HepG2 (cell line): ENCODE data around the gene GGA1. TPM values are rescaled to one million over a fixed set of nuclear protein-coding genes. Genes with fewer than 3 reads are reported as not detected.

Experiments
- BHLHE40 ChIP-seq: IDR thresholded peaks from 2 replicates; pipeline ENCODE4 v1.6.1; 2011; ENCODE audit warnings: low read length, improper control_type of control experiment
- CBFB ChIP-seq: sonication (generic); formaldehyde crosslinking; IDR thresholded peaks from 2 replicates; pipeline ENCODE4 v1.4.0; 2020; ENCODE audit warnings: missing genetic modification reagents
- FOXO1 ChIP-seq: sonication (generic); formaldehyde crosslinking; IDR thresholded peaks from 2 replicates; pipeline ENCODE4 v1.4.0; 2020; ENCODE audit warnings: missing genetic modification reagents
- MED13 ChIP-seq: sonication (generic); formaldehyde crosslinking; IDR thresholded peaks from 2 replicates; pipeline ENCODE4 v1.5.0; 2020; ENCODE audit warnings: missing genetic modification reagents
- RBAK ChIP-seq: sonication (generic); formaldehyde crosslinking; IDR thresholded peaks from 2 replicates; pipeline ENCODE4 v1.5.1; 2020; ENCODE audit warnings: mild to moderate bottlenecking, missing genetic modification reagents
- SP1 ChIP-seq, 2 experiments: fragments of 450-650 bp in 1 of 2; sonication (generic) in 1 of 2; formaldehyde crosslinking in 1 of 2; IDR thresholded peaks; 2 replicates each; pipeline versions ENCODE4 v1.4.0 to v1.6.1; 2016 to 2020; ENCODE audit warnings: missing genetic modification reagents in 1 of 2
- TCF12 ChIP-seq, 2 experiments: fragments of 450-650 bp in 1 of 2; sonication (generic) in 1 of 2; formaldehyde crosslinking in 1 of 2; IDR thresholded peaks; 2 replicates each; pipeline versions ENCODE4 v1.6.1 to v1.8.0; 2017 to 2022; ENCODE audit warnings: antibody characterized with exemption in 1 of 2, mild to moderate bottlenecking in 1 of 2, missing genetic modification reagents in 1 of 2, moderate library complexity in 1 of 2
- ZNF337 ChIP-seq: sonication (generic); formaldehyde crosslinking; IDR thresholded peaks from 2 replicates; pipeline ENCODE4 v1.5.1; 2020; ENCODE audit warnings: missing genetic modification reagents, low read depth, mild to moderate bottlenecking, borderline replicate concordance
- ZNF547 ChIP-seq: sonication (generic); formaldehyde crosslinking; IDR thresholded peaks from 2 replicates; pipeline ENCODE4 v1.5.1; 2020; ENCODE audit warnings: mild to moderate bottlenecking, missing genetic modification reagents
- ZNF788 ChIP-seq: sonication (generic); formaldehyde crosslinking; IDR thresholded peaks from 2 replicates; pipeline ENCODE4 v1.5.0; 2020; ENCODE audit warnings: mild to moderate bottlenecking, missing genetic modification reagents, borderline replicate concordance
- polyA plus RNA-seq, 8 experiments: library from polyadenylated mRNA; depleted of rRNA in 3 of 8; stranded (reverse) in 7 of 8; unstranded in 1 of 8; fragments of >200 nt; fragmentation: Illumina TruSeq in 4 of 8; extraction: Trizol in 4 of 8; gene quantifications; 2 replicates each; pipeline versions ENCODE4 v1.2.1 to v1.2.3, GENCODE V29; 2011 to 2016; ENCODE audit warnings: low read depth in 4 of 8, missing spikeins in 1 of 8, mixed read lengths in 1 of 8; ENCODE audit not compliant: insufficient read depth in 1 of 8
- total RNA-seq, 5 experiments: library from RNA; depleted of rRNA; stranded (reverse); fragments of >200 nt; fragmentation: Illumina TruSeq; extraction: Trizol; gene quantifications; 2 replicates each; pipeline ENCODE4 v1.2.3, GENCODE V29; 2016; ENCODE audit warnings: low read depth in 1 of 5
- TF ChIP-seq, protein P1 (sequence below): sonication (generic); formaldehyde crosslinking; IDR thresholded peaks from 2 replicates; pipeline ENCODE4 v1.4.0; 2020; ENCODE audit warnings: missing genetic modification reagents
- TF ChIP-seq, protein P2 (sequence below): sonication (generic); formaldehyde crosslinking; IDR thresholded peaks from 2 replicates; pipeline ENCODE4 v1.4.0; 2020; ENCODE audit warnings: mild to moderate bottlenecking, missing genetic modification reagents
- TF ChIP-seq, protein P3 (sequence below): sonication (generic); formaldehyde crosslinking; conservative IDR thresholded peaks from 2 replicates; pipeline ENCODE4 v1.5.0; 2020; ENCODE audit warnings: missing genetic modification reagents
- TF ChIP-seq, protein P4 (sequence below): sonication (generic); formaldehyde crosslinking; IDR thresholded peaks from 2 replicates; pipeline ENCODE4 v1.8.1; 2023; ENCODE audit warnings: mild to moderate bottlenecking, missing genetic modification reagents
- TF ChIP-seq, protein P5 (sequence below): sonication (generic); formaldehyde crosslinking; IDR thresholded peaks from 2 replicates; pipeline ENCODE4 v1.5.0; 2020; ENCODE audit warnings: missing genetic modification reagents
- TF ChIP-seq, protein P6 (sequence below): IDR thresholded peaks from 2 replicates; pipeline ENCODE4 v1.6.1; 2016; ENCODE audit warnings: low read depth, borderline replicate concordance

GGA1 gene
- total and polyA plus RNA-seq, 2 of the 13 experiments (the other 11 are each of a cell fraction or from before 2014, with no cell fraction given), result 29.1 to 87.2 TPM

DNA sequence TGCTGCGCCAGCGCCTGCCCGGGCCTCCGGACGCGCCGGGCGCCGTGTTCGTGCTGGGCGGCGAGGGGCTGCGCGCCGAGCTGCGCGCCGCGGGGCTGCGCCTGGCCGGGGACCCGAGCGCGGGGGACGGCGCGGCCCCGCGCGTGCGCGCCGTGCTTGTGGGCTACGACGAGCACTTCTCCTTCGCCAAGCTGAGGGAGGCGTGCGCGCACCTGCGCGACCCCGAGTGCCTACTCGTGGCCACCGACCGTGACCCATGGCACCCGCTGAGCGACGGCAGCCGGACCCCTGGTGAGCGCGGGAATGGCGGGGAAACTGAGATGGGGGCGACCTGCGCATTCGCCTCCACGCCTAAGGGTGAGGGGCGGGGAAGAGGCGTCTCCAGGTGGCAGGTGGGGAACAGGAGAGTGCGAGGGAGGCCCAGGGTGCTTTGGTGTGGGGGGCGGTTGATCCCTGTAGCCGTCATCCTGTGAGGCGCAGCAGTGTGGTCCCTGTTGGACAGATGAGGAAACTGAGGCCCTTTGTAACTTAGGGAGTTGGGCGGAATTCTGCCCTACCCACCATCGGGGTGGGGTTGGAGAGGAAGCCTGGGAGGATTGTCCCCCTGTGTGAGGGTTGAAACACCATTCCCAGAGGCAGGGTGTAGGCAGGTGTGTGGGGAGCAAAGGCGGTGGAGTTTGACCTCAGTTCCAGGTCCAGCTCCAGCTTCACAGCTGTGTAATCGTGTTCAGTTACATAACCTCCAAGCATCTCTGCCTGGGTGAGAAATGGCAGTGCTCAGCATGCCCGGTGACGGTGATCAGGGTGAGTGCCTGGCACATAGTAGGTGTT, 50.6 kb downstream of the GGA1 start (continued):
- TF ChIP-seq, protein P1, sequence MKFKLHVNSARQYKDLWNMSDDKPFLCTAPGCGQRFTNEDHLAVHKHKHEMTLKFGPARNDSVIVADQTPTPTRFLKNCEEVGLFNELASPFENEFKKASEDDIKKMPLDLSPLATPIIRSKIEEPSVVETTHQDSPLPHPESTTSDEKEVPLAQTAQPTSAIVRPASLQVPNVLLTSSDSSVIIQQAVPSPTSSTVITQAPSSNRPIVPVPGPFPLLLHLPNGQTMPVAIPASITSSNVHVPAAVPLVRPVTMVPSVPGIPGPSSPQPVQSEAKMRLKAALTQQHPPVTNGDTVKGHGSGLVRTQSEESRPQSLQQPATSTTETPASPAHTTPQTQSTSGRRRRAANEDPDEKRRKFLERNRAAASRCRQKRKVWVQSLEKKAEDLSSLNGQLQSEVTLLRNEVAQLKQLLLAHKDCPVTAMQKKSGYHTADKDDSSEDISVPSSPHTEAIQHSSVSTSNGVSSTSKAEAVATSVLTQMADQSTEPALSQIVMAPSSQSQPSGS, result peak; percentile 82; the same call in 1 of the 2 replicates
- TF ChIP-seq MED13 (CRISPR knock-in tag), result no peak
- TF ChIP-seq ZNF337 (CRISPR knock-in tag), result 0 out of 2 replicates have a peak, but pooled peaks have one; percentile 55
- TF ChIP-seq TCF12 (IDR thresholded peaks at IDR 0.05), result no peak
- TF ChIP-seq TCF12 (CRISPR knock-in tag; IDR thresholded peaks at IDR 0.05), result peak; percentile 77; the same call in 1 of the 2 replicates
- TF ChIP-seq, protein P2, sequence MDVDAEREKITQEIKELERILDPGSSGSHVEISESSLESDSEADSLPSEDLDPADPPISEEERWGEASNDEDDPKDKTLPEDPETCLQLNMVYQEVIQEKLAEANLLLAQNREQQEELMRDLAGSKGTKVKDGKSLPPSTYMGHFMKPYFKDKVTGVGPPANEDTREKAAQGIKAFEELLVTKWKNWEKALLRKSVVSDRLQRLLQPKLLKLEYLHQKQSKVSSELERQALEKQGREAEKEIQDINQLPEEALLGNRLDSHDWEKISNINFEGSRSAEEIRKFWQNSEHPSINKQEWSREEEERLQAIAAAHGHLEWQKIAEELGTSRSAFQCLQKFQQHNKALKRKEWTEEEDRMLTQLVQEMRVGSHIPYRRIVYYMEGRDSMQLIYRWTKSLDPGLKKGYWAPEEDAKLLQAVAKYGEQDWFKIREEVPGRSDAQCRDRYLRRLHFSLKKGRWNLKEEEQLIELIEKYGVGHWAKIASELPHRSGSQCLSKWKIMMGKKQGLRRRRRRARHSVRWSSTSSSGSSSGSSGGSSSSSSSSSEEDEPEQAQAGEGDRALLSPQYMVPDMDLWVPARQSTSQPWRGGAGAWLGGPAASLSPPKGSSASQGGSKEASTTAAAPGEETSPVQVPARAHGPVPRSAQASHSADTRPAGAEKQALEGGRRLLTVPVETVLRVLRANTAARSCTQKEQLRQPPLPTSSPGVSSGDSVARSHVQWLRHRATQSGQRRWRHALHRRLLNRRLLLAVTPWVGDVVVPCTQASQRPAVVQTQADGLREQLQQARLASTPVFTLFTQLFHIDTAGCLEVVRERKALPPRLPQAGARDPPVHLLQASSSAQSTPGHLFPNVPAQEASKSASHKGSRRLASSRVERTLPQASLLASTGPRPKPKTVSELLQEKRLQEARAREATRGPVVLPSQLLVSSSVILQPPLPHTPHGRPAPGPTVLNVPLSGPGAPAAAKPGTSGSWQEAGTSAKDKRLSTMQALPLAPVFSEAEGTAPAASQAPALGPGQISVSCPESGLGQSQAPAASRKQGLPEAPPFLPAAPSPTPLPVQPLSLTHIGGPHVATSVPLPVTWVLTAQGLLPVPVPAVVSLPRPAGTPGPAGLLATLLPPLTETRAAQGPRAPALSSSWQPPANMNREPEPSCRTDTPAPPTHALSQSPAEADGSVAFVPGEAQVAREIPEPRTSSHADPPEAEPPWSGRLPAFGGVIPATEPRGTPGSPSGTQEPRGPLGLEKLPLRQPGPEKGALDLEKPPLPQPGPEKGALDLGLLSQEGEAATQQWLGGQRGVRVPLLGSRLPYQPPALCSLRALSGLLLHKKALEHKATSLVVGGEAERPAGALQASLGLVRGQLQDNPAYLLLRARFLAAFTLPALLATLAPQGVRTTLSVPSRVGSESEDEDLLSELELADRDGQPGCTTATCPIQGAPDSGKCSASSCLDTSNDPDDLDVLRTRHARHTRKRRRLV, result 0 out of 2 replicates have a peak, but pooled peaks have one; percentile 44
- TF ChIP-seq, protein P3, sequence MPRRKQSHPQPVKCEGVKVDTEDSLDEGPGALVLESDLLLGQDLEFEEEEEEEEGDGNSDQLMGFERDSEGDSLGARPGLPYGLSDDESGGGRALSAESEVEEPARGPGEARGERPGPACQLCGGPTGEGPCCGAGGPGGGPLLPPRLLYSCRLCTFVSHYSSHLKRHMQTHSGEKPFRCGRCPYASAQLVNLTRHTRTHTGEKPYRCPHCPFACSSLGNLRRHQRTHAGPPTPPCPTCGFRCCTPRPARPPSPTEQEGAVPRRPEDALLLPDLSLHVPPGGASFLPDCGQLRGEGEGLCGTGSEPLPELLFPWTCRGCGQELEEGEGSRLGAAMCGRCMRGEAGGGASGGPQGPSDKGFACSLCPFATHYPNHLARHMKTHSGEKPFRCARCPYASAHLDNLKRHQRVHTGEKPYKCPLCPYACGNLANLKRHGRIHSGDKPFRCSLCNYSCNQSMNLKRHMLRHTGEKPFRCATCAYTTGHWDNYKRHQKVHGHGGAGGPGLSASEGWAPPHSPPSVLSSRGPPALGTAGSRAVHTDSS, result no peak
- 0 out of 2 replicates have a peak, but pooled peaks have one; percentile 60 for TF ChIP-seq CBFB (CRISPR knock-in tag)
- TF ChIP-seq, protein P4, sequence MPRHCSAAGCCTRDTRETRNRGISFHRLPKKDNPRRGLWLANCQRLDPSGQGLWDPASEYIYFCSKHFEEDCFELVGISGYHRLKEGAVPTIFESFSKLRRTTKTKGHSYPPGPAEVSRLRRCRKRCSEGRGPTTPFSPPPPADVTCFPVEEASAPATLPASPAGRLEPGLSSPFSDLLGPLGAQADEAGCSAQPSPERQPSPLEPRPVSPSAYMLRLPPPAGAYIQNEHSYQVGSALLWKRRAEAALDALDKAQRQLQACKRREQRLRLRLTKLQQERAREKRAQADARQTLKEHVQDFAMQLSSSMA (CRISPR knock-in tag), result no peak
- TF ChIP-seq BHLHE40, result peak; percentile 54; the same call in 1 of the 2 replicates
- TF ChIP-seq RBAK (CRISPR knock-in tag), result no peak
- TF ChIP-seq SP1 (IDR thresholded peaks at IDR 0.05), result no peak
- 0 out of 2 replicates have a peak, but pooled peaks have one; percentile 20 for TF ChIP-seq SP1 (CRISPR knock-in tag; IDR thresholded peaks at IDR 0.05)
- no peak for TF ChIP-seq ZNF547 (CRISPR knock-in tag)
- peak; percentile 87 for TF ChIP-seq ZNF788 (CRISPR knock-in tag)
- TF ChIP-seq, protein P5, sequence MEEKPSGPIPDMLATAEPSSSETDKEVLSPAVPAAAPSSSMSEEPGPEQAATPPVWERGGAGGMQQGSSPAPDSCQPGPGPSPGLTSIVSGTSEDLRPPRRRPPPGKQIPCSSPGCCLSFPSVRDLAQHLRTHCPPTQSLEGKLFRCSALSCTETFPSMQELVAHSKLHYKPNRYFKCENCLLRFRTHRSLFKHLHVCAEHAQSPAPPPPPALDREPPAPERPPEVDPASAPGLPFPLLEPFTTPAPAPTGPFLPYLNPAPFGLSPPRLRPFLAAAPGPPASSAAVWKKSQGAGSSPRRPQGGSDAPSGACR (CRISPR knock-in tag), result no peak
- TF ChIP-seq, protein P6, sequence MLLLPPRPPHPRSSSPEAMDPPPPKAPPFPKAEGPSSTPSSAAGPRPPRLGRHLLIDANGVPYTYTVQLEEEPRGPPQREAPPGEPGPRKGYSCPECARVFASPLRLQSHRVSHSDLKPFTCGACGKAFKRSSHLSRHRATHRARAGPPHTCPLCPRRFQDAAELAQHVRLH (CRISPR knock-in tag), result peak; percentile 54; the same call in 1 of the 2 replicates
- TF ChIP-seq FOXO1 (CRISPR knock-in tag), result peak; percentile 49; the same call in 1 of the 2 replicates
